ENCODE results near the gene HSD3B2.

HSD3B2 gene

GRCh38 chr1:119414950-119415349 lies at the start of gene HSD3B2:
HSD3B2 (plus strand) TSS chr1:119415150; CDS start chr1:119415420, 270 bp downstream.
- ChIA-PET POLR2A (no interaction called here), CTCF (no interaction called here)
- DNase-seq (ENCODE audit: extremely low spot score) = no peak
- TF ChIP-seq, protein P1, sequence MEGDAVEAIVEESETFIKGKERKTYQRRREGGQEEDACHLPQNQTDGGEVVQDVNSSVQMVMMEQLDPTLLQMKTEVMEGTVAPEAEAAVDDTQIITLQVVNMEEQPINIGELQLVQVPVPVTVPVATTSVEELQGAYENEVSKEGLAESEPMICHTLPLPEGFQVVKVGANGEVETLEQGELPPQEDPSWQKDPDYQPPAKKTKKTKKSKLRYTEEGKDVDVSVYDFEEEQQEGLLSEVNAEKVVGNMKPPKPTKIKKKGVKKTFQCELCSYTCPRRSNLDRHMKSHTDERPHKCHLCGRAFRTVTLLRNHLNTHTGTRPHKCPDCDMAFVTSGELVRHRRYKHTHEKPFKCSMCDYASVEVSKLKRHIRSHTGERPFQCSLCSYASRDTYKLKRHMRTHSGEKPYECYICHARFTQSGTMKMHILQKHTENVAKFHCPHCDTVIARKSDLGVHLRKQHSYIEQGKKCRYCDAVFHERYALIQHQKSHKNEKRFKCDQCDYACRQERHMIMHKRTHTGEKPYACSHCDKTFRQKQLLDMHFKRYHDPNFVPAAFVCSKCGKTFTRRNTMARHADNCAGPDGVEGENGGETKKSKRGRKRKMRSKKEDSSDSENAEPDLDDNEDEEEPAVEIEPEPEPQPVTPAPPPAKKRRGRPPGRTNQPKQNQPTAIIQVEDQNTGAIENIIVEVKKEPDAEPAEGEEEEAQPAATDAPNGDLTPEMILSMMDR (IDR thresholded peaks at IDR 0.05; ENCODE audit: control extremely low read depth, extremely low read depth, low read depth, missing control alignments) = no peak

- POLR2A ChIA-PET = no interaction called here
These were observed 48.5 kb upstream of the HSD3B2 start for GRCh38 chr1:119366424-119366823.

DNA sequence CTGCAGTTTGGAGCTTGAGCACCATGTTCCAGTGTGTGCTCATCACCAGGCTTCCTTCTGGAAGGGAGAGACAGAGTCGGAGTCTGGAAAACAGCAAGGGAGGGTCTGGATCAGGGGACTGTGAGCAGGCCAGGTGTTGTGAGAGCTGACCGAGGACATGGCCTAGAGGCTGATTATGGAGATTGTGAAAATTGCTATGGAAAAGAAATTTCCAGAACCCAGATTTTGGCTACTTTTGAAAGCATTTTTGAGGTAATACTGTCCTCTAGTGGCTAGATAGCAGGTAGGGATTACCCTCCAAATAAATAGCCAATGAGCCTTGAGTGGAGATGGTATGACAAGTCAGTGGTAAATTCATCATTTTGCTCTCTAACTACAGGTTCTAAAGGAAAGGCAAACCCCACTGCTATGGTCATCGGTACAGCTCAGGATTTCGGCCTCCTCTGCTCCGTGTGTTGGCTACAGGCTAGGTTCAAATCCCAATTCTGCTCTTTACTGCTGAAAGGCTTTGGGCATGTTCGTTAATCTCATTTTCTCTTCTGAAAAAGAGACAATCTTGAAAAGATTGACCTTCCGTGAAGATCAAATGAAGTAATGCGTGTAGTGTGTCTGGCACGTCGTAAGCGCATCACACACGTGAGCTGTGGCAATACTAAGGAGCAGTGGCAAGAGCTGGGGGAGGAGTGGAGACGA lies 47.4 kb upstream of the HSD3B2 start:
- TF ChIP-seq, protein P1 (IDR thresholded peaks at IDR 0.05; ENCODE audit: control extremely low read depth, extremely low read depth, low read depth, missing control alignments) = peak; percentile 74
- DNase-seq (ENCODE audit: extremely low spot score) = peak; percentile 52
- ChIA-PET POLR2A (no interaction called here), CTCF (interaction anchor here (0.8 to 7.6 kb wide), 22 partner anchors 8 to 361 kb away, joined by 3 to 79 read pairs (median 5); no protein-coding TSS in a partner anchor)

More at GRCh38 chr1:119366424-119366823, 48.5 kb upstream of the HSD3B2 start:
- TF ChIP-seq, protein P1 (IDR thresholded peaks at IDR 0.05; ENCODE audit: control extremely low read depth, extremely low read depth, low read depth, missing control alignments) = no peak
- no peak for DNase-seq (ENCODE audit: extremely low spot score)
- CTCF ChIA-PET = interaction anchor here (0.8 to 7.6 kb wide), 19 partner anchors 8 to 360 kb away, joined by 3 to 79 read pairs (median 5); no protein-coding TSS in a partner anchor

GRCh38 chr1:119368554-119368953 lies 46.4 kb upstream of the HSD3B2 start, which contains the start of gene HAO2:
HAO2 (plus strand) TSS chr1:119368785; CDS start chr1:119381086, 12,301 bp downstream.
- no peak for DNase-seq (ENCODE audit: extremely low spot score)
- ChIA-PET CTCF (interaction anchor here (1.1 to 7.6 kb wide), 9 partner anchors 16 to 294 kb away, joined by 3 to 79 read pairs (median 6); no protein-coding TSS in a partner anchor), POLR2A (no interaction called here)
- TF ChIP-seq, protein P1 (IDR thresholded peaks at IDR 0.05; ENCODE audit: control extremely low read depth, extremely low read depth, low read depth, missing control alignments) = no peak

- ChIA-PET CTCF (interaction anchor here (1.2 to 7.6 kb wide), 7 partner anchors 9 to 101 kb away, joined by 3 to 79 read pairs (median 6); no protein-coding TSS in a partner anchor), POLR2A (no interaction called here)
- DNase-seq (ENCODE audit: extremely low spot score) = no peak
- TF ChIP-seq, protein P1 (IDR thresholded peaks at IDR 0.05; ENCODE audit: control extremely low read depth, extremely low read depth, low read depth, missing control alignments) = no peak
These were observed 44.2 kb upstream of the HSD3B2 start for GRCh38 chr1:119370748-119371147.

DNA sequence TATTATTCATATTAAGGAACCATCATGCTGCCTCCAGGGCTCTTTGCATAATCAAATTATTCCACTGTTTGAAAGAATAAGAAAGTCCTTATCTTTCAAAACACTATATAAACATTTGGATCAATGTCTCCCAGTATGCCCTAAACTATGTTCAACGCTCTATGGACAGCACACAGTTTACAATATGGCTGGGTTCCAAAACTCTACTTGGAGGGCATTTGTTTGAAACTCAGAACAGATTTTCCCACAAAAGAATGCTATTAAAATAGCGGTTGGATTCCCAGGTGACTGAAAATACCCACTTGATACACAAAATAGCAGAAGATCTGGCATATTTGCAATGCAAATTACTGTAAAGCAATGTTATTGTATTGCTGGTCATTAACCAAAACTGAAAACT lies 43.1 kb upstream of the HSD3B2 start:
- DNase-seq (ENCODE audit: extremely low spot score) = no peak
- TF ChIP-seq, protein P1 (IDR thresholded peaks at IDR 0.05; ENCODE audit: control extremely low read depth, extremely low read depth, low read depth, missing control alignments) = no peak
- ChIA-PET CTCF (interaction anchor here (1.2 to 1.7 kb wide), 4 partner anchors 10 to 303 kb away, joined by 3 to 6 read pairs (median 4); no protein-coding TSS in a partner anchor), POLR2A (no interaction called here)
